Smooth muscle cell (in vitro differentiated cells): ENCODE results near the gene FIGN. TPM values are rescaled to one million over a fixed set of nuclear protein-coding genes. Genes with fewer than 3 reads are reported as not detected.

Source experiments
- DNase-seq: peaks from one replicate; lab custom pipeline; 2025; ENCODE audit not compliant: unreplicated experiment; lab: John Stamatoyannopoulos, UW
- H2AFZ ChIP-seq: fragments of 200-600 bp; sonication (generic); 2 replicates; pipeline ENCODE4 v1.6.0; 2016; ENCODE audit warnings: antibody characterized with exemption, low read depth, mild to moderate bottlenecking
- H3F3A ChIP-seq: fragments of 200-600 bp; sonication (generic); 2 replicates; pipeline ENCODE4 v1.6.0; 2017; ENCODE audit warnings: antibody characterized with exemption, low read depth
- H3K27ac ChIP-seq: fragments of 200-600 bp; sonication (generic); 2 replicates; pipeline ENCODE4 v1.5.1; 2016; ENCODE audit warnings: low read depth, mild to moderate bottlenecking
- H3K27me3 ChIP-seq: fragments of 200-600 bp; sonication (generic); 2 replicates; pipeline ENCODE4 v1.6.1; 2016; ENCODE audit warnings: low read depth, mild to moderate bottlenecking
- H3K36me3 ChIP-seq: fragments of 200-600 bp; sonication (generic); 2 replicates; pipeline ENCODE4 v1.5.1; 2016; ENCODE audit warnings: low read depth
- H3K4me1 ChIP-seq: fragments of 200-600 bp; sonication (generic); 2 replicates; pipeline ENCODE4 v1.5.1; 2016; ENCODE audit warnings: low read depth
- H3K4me2 ChIP-seq: fragments of 200-600 bp; sonication (generic); 2 replicates; pipeline ENCODE4 v1.6.0; 2016; ENCODE audit warnings: mild to moderate bottlenecking
- H3K4me3 ChIP-seq: fragments of 200-600 bp; sonication (generic); 2 replicates; pipeline ENCODE4 v1.5.1; 2016; ENCODE audit warnings: mild to moderate bottlenecking
- H3K79me2 ChIP-seq: fragments of 200-600 bp; sonication (generic); 2 replicates; pipeline ENCODE4 v1.6.0; 2016; ENCODE audit warnings: low read depth, mild to moderate bottlenecking
- H3K9ac ChIP-seq: fragments of 200-600 bp; sonication (generic); 2 replicates; pipeline ENCODE4 v1.6.0; 2016; ENCODE audit warnings: low read depth
- H3K9me3 ChIP-seq: fragments of 200-600 bp; sonication (generic); replicated peaks from 2 replicates; pipeline ENCODE4 v1.5.1; 2016; ENCODE audit warnings: low read depth
- H4K20me1 ChIP-seq: fragments of 200-600 bp; sonication (generic); 2 replicates; pipeline ENCODE4 v1.6.0; 2016; ENCODE audit warnings: low read depth
- WGBS: methylation state at CpG from one replicate; pipeline ENCODE4 v1.1.7; 2016; ENCODE audit warnings: low lambda C conversion rate; 5-methylcytosine and 5-hydroxymethylcytosine counted together
- polyA plus RNA-seq: library from polyadenylated mRNA; unstranded; fragments of >200 nt; fragmentation: Nextera tagmentation; extraction: Ambion mirVana; gene quantifications from 2 replicates; pipeline ENCODE4 v1.2.1, GENCODE V29; 2016
- total RNA-seq: library from RNA; depleted of rRNA; stranded (reverse); fragments of >200 nt; gene quantifications from 2 replicates; pipeline ENCODE4 v1.2.3, GENCODE V29; 2014
- TF ChIP-seq, protein P1 (sequence below): fragments of 200-600 bp; sonication (generic); IDR thresholded peaks from 2 replicates; pipeline ENCODE4 v1.5.1; 2017; ENCODE audit warnings: borderline replicate concordance, mild to moderate bottlenecking, antibody characterized with exemption; ENCODE audit not compliant: insufficient read depth, poor library complexity, severe bottlenecking

Gene FIGN
- total and polyA plus RNA-seq, 2 experiments from 2014 or later = 0.71 to 4.8 TPM

DNA sequence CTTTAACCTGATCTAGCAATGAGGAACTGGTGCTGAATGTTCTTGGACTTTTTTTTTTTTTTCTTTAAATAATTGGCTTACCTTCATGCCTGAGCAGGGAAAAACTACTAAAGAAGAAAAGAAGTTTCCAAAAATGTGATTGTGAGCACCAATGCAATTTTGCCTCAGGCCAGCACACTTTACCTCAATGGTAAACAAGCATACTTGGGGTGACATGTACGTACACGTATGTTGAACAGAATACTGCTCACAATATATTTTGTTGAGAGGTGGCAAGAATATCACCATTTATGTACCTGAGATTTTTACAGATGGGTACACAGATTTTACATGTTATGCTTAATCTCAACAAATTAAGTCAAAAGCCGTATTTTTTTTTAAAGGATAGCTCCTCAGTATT, 144.3 kb downstream of the FIGN start:
- TF ChIP-seq, protein P1, sequence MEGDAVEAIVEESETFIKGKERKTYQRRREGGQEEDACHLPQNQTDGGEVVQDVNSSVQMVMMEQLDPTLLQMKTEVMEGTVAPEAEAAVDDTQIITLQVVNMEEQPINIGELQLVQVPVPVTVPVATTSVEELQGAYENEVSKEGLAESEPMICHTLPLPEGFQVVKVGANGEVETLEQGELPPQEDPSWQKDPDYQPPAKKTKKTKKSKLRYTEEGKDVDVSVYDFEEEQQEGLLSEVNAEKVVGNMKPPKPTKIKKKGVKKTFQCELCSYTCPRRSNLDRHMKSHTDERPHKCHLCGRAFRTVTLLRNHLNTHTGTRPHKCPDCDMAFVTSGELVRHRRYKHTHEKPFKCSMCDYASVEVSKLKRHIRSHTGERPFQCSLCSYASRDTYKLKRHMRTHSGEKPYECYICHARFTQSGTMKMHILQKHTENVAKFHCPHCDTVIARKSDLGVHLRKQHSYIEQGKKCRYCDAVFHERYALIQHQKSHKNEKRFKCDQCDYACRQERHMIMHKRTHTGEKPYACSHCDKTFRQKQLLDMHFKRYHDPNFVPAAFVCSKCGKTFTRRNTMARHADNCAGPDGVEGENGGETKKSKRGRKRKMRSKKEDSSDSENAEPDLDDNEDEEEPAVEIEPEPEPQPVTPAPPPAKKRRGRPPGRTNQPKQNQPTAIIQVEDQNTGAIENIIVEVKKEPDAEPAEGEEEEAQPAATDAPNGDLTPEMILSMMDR = no peak
- 87% methylated on average over 3 of the region's 3 CpGs for WGBS
- DNase-seq = no peak
- no peak overlapping the region for H3K9ac ChIP-seq
- H3K4me1 ChIP-seq = peaks cover 39% of the 10 kb centered on the region
- no peaks in the 10 kb centered on the region for H3K79me2 ChIP-seq
- no peaks in the 10 kb centered on the region for H3K27me3 ChIP-seq
- no peak overlapping the region for H2AFZ ChIP-seq
- H3F3A ChIP-seq = no peaks in the 10 kb centered on the region
- H3K36me3 ChIP-seq = no peaks in the 10 kb centered on the region
- H3K4me2 ChIP-seq = no peak overlapping the region
- H3K27ac ChIP-seq = no peak overlapping the region
- H3K4me3 ChIP-seq = no peak overlapping the region
- H4K20me1 ChIP-seq = no peaks in the 10 kb centered on the region
- H3K9me3 ChIP-seq = no peaks in the 10 kb centered on the region

DNA sequence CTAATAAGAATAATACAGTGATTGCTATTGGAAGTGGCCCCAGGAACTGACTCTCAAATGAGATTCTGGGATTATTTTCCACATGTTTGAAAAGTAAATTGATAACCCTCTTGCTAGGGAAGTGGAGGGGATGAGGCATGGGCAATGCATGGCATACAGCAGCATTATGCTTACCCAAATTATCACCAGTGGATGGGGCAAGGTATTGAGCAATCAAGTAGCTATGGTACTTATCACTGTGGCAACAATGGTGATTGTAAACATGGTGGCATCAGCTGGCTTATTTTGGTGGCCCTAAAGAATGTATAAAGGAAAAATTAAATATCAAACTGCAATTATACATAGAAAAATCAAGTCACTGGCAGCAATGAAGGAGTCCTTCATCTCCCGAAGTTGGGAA, 155.1 kb downstream of the FIGN start:
- Histone ChIP-seq H4K20me1 (no peaks in the 10 kb centered on the region), H3K27me3 (no peaks in the 10 kb centered on the region), H3K36me3 (no peaks in the 10 kb centered on the region), H3K4me3 (no peak overlapping the region), H3K9ac (no peak overlapping the region), H3K79me2 (no peaks in the 10 kb centered on the region), H3K9me3 (no peaks in the 10 kb centered on the region), H3F3A (no peaks in the 10 kb centered on the region), H3K27ac (no peak overlapping the region), H3K4me2 (no peak overlapping the region), H3K4me1 (no peaks in the 10 kb centered on the region), H2AFZ (no peak overlapping the region)
- no peak for DNase-seq
- WGBS = 96% methylated on average over 1 of the region's 1 CpG
- TF ChIP-seq, protein P1 = no peak

DNA sequence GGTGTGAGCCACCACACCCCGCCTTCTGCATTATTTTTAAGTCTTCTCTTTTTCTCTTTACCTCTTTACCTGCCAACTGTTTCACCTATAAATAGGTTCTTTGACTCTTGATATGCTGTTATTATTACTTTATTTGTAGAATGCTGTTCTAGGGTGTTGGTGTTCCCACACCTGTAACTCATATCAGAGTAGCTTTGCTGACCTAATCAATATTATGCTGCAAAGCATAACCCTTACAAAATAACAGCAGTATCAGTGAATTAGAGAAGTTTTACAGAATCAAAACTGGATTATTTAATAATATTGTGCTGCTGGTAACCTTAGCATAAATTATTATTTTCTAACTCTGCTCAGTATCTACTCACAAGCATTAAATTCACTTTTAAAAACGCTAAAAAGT, 161.5 kb downstream of the FIGN start:
- no peaks in the 10 kb centered on the region for H3K9me3 ChIP-seq
- TF ChIP-seq, protein P1 = no peak
- H3K4me1 ChIP-seq = no peaks in the 10 kb centered on the region
- no peaks in the 10 kb centered on the region for H3K36me3 ChIP-seq
- no peak for DNase-seq
- 93% methylated on average over 2 of the region's 2 CpGs for WGBS
- no peak overlapping the region for H3K4me2 ChIP-seq
- H3K27ac ChIP-seq = no peak overlapping the region
- H3K4me3 ChIP-seq = no peak overlapping the region
- H3K9ac ChIP-seq = no peak overlapping the region
- H3K27me3 ChIP-seq = no peaks in the 10 kb centered on the region
- H3F3A ChIP-seq = no peaks in the 10 kb centered on the region
- no peak overlapping the region for H2AFZ ChIP-seq
- no peaks in the 10 kb centered on the region for H4K20me1 ChIP-seq
- H3K79me2 ChIP-seq = no peaks in the 10 kb centered on the region

DNA sequence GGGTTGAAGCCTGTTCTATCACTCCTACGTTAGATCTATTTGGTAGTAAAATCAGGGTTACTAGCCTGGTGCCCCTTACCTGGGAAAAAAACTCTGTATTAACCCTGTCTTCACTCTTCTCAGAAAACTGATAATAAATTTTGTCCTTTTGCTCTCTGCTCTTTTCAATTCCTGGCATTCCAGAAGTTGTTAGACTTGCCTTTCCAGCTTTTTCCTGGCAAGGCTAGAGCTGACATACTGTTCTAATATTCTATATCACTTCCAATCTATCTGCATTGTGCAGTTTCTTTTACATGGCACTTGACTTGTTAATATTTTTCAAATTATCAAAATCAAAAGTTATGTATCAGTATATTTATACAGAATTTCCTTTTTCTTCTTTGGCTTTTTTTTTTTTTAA, 162.2 kb downstream of the FIGN start:
- H3K9ac ChIP-seq = no peak overlapping the region
- TF ChIP-seq, protein P1 = no peak
- no peaks in the 10 kb centered on the region for H4K20me1 ChIP-seq
- 62% methylated on average over 1 of the region's 1 CpG for WGBS
- DNase-seq = no peak
- H3K4me2 ChIP-seq = no peak overlapping the region
- H2AFZ ChIP-seq = no peak overlapping the region
- H3K79me2 ChIP-seq = no peaks in the 10 kb centered on the region
- no peak overlapping the region for H3K4me3 ChIP-seq
- no peaks in the 10 kb centered on the region for H3K27me3 ChIP-seq
- H3K9me3 ChIP-seq = no peaks in the 10 kb centered on the region
- no peaks in the 10 kb centered on the region for H3K4me1 ChIP-seq
- H3K27ac ChIP-seq = no peak overlapping the region
- H3F3A ChIP-seq = no peaks in the 10 kb centered on the region
- no peaks in the 10 kb centered on the region for H3K36me3 ChIP-seq
